ENCODE results near the gene ACP3. TPM values are rescaled to one million over a fixed set of nuclear protein-coding genes. Genes with fewer than 3 reads are reported as not detected.
"Not testable (repeated sequence)": the region's sequence is repeated elsewhere in the genome, so short reads cannot be mapped to it uniquely, and the experiment has no call there.

The ACP3 gene
- total RNA-seq, 4 donors from 2014 or later, result 3.2 to 9.7 (median 8.0) TPM

DNA sequence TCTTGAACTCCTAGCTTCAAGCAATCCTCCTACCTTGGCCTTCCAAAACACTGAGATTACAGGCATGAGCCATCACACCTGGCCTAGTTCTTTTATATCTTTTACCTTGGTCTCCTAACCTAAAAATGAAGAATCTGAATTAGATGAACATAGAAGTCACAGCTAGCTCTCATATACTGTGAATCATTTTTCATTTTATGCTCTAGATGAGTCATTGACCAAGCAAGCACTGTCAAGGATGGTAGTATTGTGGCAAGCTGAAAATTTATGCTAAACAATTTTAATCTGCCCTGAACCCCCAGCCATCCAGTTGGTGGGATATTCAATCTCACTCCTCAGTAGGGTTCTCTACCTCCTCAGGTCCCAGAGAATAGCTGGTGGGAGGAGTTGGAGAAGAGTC is 51.8 kb downstream of the ACP3 start:
- Histone ChIP-seq H3K36me3 (no peaks in the 10 kb centered on the region), H3K27me3 (no peaks in the 10 kb centered on the region), H3K27ac (no peak overlapping the region), H3K4me1 (no peaks in the 10 kb centered on the region), H3K4me3 (replicated peaks in 1 of 3) (no peak overlapping the region), H3K9me3 (no peaks in the 10 kb centered on the region)
- DNase-seq, result no peak
- intact Hi-C loops (cut with DNase I), result no loop called here
- TF ChIP-seq, protein P1, sequence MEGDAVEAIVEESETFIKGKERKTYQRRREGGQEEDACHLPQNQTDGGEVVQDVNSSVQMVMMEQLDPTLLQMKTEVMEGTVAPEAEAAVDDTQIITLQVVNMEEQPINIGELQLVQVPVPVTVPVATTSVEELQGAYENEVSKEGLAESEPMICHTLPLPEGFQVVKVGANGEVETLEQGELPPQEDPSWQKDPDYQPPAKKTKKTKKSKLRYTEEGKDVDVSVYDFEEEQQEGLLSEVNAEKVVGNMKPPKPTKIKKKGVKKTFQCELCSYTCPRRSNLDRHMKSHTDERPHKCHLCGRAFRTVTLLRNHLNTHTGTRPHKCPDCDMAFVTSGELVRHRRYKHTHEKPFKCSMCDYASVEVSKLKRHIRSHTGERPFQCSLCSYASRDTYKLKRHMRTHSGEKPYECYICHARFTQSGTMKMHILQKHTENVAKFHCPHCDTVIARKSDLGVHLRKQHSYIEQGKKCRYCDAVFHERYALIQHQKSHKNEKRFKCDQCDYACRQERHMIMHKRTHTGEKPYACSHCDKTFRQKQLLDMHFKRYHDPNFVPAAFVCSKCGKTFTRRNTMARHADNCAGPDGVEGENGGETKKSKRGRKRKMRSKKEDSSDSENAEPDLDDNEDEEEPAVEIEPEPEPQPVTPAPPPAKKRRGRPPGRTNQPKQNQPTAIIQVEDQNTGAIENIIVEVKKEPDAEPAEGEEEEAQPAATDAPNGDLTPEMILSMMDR (IDR thresholded peaks at IDR 0.05), result no peak
- no peak for TF ChIP-seq POLR2A (IDR thresholded peaks at IDR 0.05)

DNA sequence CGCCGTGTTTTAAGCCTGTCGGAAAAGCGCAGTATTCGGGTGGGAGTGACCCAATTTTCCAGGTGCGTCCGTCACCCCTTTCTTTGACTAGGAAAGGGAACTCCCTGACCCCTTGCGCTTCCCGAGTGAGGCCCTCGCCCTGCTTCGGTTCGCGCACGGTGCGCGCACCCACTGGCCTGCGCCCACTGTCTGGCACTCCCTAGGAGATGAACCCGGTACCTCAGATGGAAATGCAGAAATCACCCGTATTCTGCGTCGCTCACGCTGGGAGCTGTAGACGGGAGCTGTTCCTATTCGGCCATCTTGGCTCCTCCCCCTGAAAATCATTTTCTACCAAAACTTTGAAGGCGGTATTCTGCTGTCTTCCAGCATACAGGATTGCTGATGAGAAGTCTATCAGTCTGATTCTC is 59.7 kb downstream of the ACP3 start:
- H3K27me3 ChIP-seq; H3K4me3 ChIP-seq (replicated peaks in 1 of 3); intact Hi-C loops (cut with DNase I); H3K27ac ChIP-seq; H3K9me3 ChIP-seq; H3K36me3 ChIP-seq; H3K4me1 ChIP-seq; DNase-seq: not testable (repeated sequence)
- WGBS, 2 donors, result 90 to 92% methylated on average over 25 of the region's 25 CpGs

DNA sequence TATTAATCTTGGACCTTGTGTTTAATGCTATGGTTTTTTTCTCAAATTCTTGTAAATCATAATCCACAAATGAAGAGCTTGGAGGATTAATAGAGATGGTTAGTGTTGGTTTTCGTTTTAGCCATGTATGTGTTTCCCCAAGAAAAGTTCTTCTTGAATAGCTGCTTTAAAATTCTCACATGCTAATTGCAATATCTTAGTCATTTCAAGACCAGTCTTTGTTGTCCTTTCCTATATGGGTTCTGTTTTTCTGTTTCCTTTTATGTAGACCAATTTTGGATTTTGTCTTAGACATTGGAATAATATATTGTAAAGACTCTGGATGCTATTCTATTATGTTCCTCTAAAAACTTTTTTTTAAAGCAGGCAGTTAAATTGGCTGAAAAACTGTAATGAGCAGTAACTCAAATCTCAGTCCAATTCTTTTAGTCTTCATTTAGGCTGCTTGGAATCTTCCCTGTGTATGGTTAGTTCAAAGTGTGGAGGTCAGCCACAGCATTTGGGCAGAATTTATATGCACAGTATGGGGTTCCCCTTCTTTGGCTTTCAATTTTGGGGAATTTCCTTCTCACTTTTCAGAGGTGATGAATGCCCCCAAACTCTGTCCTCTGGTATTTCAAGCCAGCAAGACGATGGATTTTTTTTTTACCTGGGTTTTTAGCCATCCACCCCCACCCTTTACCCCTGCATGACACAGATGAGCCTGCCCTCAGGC is 61.0 kb downstream of the ACP3 start:
- H3K9me3 ChIP-seq, result no peaks in the 10 kb centered on the region
- no peak for TF ChIP-seq POLR2A (IDR thresholded peaks at IDR 0.05)
- 88 to 89% methylated on average over 2 of the region's 2 CpGs for WGBS, 2 donors
- no peaks in the 10 kb centered on the region for H3K36me3 ChIP-seq
- no peak overlapping the region for H3K4me3 ChIP-seq (replicated peaks in 1 of 3)
- H3K27ac ChIP-seq, result no peak overlapping the region
- H3K4me1 ChIP-seq, result no peaks in the 10 kb centered on the region
- H3K27me3 ChIP-seq, result no peaks in the 10 kb centered on the region
- intact Hi-C loops (cut with DNase I), result no loop called here
- no peak for DNase-seq

DNA sequence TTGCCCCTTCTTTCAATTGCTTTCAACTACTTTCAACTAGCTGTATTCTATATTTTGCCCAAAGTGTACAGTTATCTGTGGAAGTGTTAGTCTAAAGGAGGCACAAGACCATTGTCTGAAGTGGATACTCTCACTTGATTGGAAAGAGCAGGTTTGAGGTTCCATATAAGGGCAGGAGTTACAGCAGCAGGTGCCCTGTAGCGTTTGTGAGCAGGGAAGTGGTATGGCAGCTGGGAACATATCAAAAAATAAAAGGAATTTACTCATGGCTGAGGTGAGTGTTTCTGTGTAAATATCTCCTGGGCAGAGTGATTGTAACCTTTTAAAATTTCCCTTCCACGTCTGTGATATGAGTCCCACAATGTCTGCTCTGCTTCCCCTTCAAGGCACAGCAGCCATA is 61.6 kb downstream of the ACP3 start:
- TF ChIP-seq, protein P1 (IDR thresholded peaks at IDR 0.05), result no peak
- no peak for TF ChIP-seq POLR2A (IDR thresholded peaks at IDR 0.05)
- intact Hi-C loops (cut with DNase I), result no loop called here
- no peaks in the 10 kb centered on the region for H3K36me3 ChIP-seq
- no peaks in the 10 kb centered on the region for H3K4me1 ChIP-seq
- no peak overlapping the region for H3K4me3 ChIP-seq (replicated peaks in 1 of 3)
- WGBS, 2 donors, result 43 to 57% methylated on average over 2 of the region's 2 CpGs
- DNase-seq, result no peak
- no peaks in the 10 kb centered on the region for H3K27me3 ChIP-seq
- H3K27ac ChIP-seq, result no peak overlapping the region
- H3K9me3 ChIP-seq, result no peaks in the 10 kb centered on the region

DNA sequence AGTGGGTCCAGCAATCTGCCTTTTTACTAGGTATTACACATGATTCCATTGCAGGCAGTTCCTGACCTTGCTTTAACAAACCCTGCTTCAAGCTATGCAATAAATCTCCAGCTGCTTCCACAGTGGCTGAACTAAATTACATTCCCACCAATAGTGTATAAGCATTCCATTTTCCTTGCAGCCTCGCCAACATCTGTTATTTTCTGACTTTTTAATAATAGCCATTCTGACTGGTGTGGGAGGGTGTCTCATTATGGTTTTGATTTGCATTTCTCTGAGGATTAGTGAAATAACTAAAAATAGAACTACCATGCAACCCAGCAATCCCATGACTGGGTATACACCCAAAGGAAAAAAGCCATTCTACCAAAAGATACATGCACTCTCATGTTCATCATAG is 63.7 kb downstream of the ACP3 start:
- intact Hi-C loops (cut with DNase I), result no loop called here
- no peaks in the 10 kb centered on the region for H3K36me3 ChIP-seq
- WGBS, 2 donors, result 82 to 83% methylated on average over 1 of the region's 1 CpG
- no peaks in the 10 kb centered on the region for H3K27me3 ChIP-seq
- H3K9me3 ChIP-seq, result no peaks in the 10 kb centered on the region
- no peaks in the 10 kb centered on the region for H3K4me1 ChIP-seq
- H3K27ac ChIP-seq, result no peak overlapping the region
- TF ChIP-seq, protein P1 (IDR thresholded peaks at IDR 0.05), result no peak
- TF ChIP-seq POLR2A (IDR thresholded peaks at IDR 0.05), result no peak
- no peak for DNase-seq
- no peak overlapping the region for H3K4me3 ChIP-seq (replicated peaks in 1 of 3)

DNA sequence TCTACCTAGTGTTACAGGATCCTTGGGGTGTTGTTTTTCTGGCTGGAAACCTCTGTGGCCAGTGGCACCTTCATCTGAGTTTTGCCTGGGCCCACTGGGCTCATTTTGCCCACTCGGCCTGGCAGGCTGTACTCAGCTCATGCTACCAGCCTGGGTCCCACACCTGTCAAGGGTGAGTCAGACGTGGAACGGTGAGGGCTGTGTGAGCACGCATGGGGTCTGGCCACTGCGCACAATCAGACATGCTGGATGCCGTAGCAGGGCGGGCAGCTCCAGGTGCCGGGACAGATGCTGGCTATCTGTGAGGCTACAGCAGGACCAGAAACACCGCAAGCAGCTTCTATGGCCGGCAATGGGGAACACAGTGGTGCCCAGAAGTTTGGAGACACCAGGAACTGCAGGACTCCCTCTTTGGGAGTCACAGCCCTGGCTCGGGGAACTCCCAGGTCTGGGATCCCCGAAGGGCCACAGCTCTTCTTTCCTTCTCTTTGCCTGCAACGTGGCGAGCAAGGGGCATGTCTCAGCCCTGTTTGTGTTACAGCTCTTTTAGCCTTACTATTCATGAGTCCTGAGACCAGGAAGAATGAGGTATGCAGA is 64.2 kb downstream of the ACP3 start:
- intact Hi-C loops (cut with DNase I), result no loop called here
- Histone ChIP-seq H3K4me1 (no peaks in the 10 kb centered on the region), H3K9me3 (no peaks in the 10 kb centered on the region), H3K27ac (no peak overlapping the region), H3K36me3 (no peaks in the 10 kb centered on the region), H3K27me3 (no peaks in the 10 kb centered on the region), H3K4me3 (replicated peaks in 1 of 3) (no peak overlapping the region)
- TF ChIP-seq POLR2A (IDR thresholded peaks at IDR 0.05), result no peak
- TF ChIP-seq, protein P1 (IDR thresholded peaks at IDR 0.05), result no peak
- no peak for DNase-seq
- WGBS, 2 donors, result 90 to 96% methylated on average over 13 to 14 of the region's 14 CpGs

Measured in thyroid gland (tissue), 4 donors.